NCI-H524 (cell line): Measurements from ENCODE around the gene FNDC1.
"Not testable (repeated sequence)": the region's sequence is repeated elsewhere in the genome, so short reads cannot be mapped to it uniquely, and the experiment has no call there.

ENCODE experiments used
- DNase-seq, 2 experiments: peaks; one replicate each; lab custom pipeline; 2025; lab: John Stamatoyannopoulos, UW

FNDC1 gene

DNA sequence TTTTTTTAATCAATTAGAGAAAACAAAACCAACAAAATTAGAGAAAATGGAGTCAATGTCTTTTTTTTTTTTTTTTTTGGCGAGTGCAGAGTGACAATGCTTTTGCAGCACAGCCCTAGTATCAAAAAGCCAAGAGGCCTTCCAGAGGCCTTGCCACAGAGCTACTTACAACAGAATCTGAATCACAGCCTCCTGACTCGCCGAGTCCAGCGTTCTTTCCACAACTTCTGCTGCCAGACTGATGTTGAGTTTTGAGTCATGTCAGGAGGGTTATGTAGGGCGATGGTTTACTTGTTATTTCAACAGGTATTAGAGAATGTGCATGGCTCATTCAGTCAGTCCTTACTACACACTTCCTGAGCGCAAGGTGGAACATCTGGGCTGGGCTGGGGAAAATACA lies 88.6 kb downstream of the FNDC1 start:
- no peak for DNase-seq

DNA sequence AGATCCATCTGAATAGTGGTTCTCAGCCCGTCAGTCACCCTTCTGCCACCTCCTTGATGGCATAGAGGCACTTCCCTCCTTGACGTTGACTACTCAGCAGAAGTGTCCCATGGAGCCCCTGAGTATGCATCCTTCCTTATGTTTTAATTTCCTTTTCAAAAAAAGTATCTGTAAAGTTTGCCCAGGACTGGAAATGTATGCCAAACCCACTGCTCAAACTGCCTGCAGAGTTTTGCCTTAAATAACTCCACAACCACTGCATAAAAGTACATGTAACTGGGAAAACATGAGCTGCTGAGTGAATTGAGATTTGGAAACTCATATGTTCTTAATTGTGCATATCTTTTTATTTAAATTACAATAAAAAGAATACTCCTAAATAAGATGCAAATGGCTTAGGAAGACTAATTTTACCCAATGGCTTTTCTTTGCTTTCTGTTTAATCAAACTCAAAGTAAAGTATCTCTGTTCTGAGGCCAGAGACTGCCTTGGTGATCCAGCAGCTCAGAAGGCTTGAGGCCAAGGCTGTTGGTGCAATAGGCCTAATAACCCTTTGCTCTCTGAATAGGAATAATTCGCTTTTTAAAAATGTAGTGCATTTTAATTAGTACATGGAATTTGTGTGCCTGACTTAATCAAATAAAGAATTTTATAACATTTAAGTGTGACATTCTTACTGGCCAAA lies 90.4 kb downstream of the FNDC1 start:
- DNase-seq = no peak

DNA sequence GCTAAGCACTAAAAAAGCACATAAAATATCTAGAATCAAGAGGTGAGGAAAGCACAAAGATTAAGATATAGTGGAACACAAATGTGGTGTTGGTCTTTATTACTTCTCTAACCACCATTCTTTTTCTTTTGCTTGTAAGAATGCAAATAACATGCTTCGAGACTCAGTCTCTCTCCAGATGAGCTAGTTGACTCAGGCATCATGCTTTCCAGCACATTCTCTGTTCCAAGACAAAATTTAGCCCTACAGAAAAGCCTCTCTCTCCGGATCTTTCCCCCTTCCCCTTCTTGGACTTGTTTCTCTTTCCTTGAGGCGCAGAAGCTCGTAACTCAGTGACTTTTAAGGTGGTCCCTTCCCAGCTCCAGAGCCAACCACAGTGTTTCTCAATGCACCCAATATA lies 91.0 kb downstream of the FNDC1 start:
- no peak for DNase-seq

DNA sequence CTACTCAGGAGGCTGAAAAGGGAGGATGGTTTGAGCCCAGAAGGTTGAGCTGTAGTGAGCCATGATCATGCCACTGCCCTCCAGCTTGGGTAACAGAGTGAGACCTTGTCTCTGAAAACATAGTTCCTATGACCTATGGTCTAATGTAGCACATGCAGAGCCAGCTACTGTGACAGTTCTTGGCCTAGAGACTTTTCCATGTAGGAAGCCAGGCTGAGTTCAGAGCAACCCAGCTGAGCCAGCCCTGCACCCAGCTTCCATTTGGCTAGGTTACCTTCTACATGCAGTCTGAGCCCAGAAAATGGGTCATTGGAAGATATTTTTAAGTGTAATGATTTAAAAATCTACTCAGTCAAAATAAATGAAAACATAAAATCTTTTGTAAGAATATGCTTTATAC lies 92.8 kb downstream of the FNDC1 start:
- no peak for DNase-seq

DNA sequence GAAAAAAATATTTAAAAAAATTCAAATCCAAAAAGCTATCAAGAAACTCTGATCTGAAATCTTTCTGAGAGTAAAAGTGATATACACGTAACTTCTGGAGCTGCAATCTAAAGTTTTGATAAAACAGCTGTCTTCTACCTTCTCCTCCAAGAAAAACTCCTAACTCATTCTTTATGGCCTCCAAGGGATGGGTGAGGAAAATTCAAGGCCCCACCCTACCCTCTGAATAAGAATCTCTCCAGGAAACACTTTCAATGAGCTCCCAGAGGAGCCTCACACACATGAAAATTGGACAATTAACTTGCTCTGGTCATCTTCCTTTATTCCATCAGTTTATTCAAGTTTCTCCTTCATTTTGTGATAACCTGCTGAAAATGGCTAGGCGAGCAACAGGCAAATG lies 93.4 kb downstream of the FNDC1 start:
- DNase-seq = no peak

DNA sequence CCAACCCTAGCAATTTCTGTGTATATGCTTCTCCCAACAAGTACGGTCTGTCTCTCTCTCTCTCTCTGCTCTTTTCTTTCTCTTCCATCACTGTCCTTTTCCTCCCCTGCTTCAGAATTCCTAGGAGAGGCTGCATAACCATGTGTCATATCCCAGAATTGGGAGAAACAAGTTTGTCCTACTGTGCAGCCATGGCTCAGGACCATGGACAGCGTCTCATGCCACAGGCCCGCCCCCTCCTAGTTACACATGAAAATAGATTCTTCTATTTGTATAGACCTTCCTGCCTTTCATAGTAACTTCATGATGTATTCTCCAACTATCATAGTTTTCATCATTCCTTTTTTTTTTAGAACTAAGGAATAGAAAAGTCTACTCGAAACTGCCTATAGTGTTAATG lies 98.0 kb downstream of the FNDC1 start:
- DNase-seq = no peak

DNA sequence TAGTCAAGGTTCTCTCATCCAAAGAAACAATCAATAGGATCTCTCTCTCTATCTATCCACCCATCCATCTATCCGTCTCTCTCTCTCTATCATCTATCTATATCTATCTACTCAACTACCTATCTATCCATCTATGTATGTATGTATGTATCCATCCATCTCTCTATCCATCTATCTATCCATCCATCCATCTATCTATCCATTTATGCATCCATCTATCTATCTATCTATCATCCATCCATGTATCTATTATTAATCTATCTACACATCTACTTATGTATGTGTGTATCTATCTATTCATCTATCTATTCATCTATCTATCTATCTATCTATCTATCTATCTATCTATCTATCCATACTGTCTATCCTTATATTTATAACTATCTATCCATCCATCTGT lies 99.3 kb downstream of the FNDC1 start:
- no peak for DNase-seq

DNA sequence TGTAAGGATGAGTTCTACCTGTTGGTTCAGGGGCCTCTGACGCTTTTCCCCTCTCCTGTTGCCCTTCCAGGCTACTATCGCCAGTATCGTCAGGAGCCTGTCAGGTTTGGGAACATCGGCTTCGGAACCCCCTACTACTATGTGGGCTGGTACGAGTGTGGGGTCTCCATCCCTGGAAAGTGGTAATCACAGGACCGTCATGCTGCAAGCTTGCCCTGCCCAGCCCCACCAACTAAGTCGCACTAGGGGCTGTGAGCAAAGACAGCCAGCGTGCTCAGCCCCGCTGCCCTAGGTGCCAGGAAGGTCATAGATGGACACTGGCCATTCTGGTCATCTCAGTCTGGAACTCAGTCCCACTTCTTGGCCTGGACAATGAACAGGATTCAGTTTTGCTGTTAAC lies 102.1 kb downstream of the FNDC1 start:
- no peak for DNase-seq

DNA sequence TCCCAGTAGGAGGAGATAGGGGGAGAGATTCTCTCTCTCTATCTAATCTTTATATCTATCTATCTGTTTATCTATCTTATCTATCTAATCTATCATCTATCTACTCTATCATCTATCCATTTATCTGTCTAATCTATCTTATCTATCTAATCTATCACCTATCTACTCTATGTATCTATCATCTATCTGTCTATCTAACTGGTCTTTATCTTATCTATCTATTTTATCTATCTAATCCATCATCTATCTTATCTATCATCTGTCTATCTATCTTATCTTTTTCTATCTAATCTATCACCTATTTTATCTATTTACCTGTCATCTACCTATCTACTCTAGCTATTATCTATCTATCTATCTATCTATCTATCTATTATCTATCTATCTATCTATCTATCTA lies 109.4 kb downstream of the FNDC1 start:
- DNase-seq = no peak

DNA sequence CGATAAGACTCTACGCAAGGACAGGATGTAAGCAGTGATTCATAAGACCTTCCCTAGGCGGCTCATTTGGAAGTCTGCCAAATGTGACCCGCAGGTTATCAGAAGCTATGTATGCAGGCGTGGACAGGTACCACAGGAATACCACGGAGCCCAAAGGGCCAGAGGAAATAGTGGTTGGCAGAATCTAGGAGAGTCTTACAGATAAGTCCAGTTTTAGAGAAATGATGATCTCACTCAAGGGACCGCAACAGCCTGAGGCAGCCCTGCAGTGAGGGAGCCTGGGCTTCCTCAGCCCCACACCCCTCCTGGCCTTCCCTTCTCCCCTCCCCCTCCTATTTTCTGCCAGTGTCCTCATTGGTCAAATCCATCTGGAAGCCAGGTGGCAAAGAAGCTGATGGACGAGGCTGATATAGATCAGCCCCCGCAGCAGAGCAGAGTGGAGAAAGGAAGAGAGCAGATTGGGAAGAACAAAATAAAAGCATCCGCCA lies 110.6 kb downstream of the FNDC1 start:
- DNase-seq = peak in 1 of 2 experiments; percentile 52

DNA sequence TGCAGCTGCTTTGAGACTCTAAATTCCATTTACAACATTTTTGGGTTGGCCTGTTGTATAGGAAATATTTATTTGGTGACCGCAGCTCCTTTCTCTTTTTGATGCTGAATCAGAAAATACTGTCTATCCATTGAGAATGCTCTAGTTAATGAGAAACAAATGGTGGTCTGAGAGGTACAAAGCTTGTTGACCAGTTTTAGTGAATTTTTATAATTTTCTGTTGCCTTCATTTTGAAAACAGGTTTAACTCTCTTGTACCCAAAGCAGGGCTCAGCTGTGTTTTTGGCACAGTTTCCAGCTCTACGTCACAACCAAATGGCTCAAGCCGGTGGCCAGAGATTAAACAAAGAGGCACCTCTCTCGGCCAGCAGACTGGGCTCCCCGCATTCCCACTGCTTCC lies 113.2 kb downstream of the FNDC1 start:
- no peak for DNase-seq

DNA sequence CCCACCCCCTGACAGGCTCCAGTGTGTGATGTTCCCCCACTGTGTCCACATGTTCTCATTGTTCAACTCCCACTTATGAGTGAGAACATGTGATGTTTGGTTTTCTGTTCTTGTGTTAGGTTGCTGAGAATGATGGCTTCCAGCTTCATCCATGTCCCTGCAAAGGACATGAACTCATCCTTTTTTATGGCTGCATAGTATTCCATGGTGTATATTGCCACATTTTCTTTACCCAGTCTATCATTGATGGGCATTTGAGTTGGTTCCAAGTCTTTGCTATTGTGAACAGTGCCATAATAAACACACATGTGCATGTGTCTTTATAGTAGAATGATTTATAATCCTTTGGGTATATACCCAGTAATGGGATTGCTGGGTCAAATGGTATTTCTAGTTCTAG lies 115.5 kb downstream of the FNDC1 start:
- DNase-seq = not testable (repeated sequence)

DNA sequence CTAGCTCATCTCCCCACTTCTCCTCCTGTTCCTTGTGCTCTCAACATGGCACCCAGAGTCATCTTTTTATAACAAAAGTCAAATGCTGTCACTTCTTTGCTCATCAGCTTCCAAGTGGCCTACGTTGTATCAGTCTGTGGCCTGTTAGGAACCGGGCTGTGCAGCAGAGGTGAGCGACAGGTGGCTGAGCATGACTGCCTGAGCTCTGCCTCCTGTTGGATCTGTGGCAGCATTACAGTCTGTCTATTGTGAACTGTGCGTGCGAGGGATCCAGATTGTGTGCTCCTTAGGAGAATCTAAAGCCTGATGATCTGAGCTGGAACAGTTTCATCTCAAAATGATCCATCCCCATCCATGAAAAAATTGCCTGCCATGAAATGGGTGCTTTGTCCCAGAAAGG lies 129.6 kb downstream of the FNDC1 start:
- no peak for DNase-seq

DNA sequence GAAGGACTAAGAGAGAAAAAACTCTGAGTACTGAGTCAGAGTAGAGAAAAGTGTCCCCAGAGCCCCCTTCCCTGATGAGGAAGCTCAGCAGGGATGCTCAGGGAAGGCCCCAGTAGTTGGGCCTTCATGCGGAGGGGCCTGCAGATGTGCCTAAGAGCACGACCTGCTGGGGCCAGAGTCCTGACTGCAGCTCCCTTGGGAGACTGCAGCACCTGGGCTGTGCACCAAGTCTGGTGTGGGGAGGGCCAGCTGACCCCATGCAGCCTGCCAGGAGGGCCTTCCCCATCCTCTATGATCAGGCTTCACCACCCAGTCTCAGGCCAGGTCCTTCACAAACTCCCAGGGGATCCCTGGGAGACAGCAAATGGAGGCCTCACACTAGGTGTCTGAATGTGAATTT lies 130.4 kb downstream of the FNDC1 start:
- no peak for DNase-seq

DNA sequence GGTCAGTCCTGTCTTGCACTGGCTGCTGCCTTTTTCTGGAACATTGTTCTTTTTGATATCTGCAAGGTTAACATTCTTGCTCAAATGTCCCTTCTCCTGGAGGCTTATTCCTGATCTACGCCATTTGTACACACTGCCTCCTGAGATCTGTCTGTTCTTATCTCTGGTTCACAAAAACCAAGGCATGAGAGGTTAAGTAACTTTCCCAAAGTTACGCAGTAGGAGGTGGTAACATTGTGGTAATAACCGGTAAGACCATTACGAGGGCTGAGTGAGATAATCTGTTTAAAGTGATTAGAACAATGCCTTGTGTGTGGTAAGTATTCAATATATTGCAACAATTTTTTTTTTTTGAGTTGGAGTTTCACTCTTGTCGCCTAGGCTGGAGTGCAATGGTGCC lies 132.1 kb downstream of the FNDC1 start:
- DNase-seq = no peak

DNA sequence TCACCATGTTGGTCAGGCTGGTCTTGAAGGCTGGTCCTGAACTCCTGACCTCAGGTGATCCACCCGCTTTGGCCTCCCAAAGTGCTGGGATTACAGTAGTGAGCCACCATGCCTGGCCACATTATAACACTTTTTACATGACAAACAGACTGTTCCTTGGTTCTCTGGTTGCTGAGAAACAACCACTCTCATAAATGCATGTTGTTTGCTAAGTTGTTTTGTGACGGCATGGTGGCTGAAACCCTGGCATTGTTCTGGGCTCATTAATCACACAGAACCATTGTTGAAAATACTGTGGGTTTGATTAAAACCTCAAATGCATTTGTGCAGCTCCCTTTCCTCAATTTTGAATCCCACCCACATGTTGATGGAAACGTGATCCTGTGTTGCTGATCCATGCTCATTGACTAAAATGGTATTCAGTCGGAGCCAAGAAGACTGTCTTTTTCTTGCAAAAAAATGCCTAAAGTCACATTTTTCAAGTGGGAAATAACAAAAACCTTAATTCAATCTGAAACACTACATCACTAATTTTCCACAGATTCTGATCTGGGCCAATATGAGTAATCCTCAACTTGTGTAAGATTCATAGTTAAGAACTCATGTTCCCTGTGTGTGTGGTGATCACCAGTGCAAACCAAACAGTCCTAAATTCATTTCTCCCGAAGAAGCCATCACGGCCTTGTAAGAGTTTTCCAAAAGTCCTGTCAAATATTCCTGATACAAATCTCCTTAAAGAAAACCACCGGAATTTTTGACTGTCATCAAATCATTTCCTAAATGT lies 132.8 kb downstream of the FNDC1 start:
- DNase-seq = no peak

DNA sequence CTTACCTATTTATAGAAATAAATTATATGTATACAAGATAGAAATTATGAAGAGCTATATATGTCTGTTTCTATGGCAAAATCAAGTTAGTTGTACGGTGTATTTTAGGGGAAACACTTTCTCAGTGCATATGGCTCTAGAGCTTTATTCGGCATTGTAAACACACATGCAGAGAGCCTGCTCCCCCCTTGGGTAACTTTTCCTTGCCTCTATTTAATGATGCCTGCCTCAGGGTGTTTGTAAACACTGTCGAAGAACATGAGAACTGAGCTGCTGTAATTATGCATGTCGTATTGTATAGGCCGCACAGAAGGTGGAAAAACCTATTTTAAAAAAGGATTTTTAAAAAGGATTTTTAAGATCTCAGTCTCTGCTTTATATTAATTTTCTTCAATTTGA lies 133.4 kb downstream of the FNDC1 start:
- DNase-seq = no peak

DNA sequence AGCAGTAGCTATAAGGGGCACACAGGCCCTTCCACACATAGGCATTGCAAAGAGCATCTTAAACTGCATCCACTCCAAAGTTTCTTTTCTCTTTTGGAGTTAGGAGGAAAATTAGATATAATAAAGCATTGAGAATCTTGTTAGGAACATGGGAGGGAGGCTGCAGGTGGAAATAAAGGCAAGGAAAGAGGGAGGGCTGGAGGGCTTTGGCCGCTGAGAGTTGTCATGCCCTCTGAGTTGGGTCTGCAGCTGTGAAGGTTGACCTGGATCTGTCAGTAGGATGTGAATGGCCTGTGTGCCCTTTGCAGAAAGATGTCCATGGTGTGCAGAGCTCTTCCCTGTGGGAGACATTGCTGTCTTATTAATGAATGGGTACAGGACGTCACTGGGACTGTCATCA lies 134.0 kb downstream of the FNDC1 start:
- no peak for DNase-seq

DNA sequence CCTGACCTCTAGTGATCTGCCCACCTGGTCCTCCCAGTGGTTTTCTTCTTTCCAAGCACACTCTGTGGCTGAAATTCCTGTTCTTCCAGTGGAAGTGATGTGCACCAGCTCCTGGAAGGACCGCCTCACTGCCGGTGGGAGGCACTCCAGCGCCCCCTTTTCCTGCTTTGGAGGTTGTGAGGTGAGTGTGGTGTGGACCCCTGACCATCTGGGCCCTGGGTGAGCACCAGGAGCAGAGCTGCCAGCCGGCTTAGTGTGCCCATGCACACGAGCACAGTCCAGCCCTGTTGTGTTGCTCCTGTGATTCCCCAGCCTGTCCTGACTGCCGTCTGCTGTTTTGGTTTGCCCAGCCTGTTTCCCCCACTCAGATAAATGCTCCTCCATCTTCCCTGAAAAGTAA lies 134.6 kb downstream of the FNDC1 start:
- no peak for DNase-seq

DNA sequence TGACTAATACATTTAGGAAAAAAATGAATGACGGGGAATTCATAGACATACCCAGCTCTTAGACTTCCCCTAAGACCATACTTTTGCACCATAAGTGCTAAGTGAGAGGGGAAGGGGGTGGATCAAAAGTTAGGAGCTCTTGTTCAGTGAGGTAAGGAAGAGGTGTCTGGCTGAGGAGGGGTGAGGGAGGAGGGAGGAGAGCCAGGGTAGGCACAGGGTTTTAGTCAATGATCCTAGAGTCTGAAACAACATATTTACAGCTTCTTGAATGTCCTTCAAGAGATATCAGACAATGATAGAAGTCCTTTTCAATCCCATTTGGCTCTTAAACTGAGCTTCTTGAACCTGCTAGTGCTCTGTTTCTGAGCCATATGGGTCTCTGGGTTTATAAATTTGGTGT lies 135.4 kb downstream of the FNDC1 start:
- DNase-seq = no peak

DNA sequence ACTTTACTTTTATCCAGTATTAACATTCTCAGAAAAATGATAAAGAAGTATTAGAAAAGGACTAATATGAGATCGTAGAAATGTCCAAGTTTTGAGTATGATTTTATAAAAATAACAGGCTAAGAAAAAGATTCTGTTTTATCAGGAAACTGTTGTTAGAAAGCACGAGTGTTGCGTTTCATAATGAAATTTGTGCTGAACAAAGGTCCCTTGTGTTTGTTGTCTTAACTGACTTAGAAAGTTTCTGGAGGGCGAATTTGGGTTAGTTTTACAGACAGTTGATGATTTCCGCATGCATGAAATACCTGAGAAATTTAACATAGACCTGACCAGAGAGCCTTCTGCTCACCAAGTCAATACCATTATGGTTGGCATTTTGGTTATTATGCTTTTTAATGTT lies 136.0 kb downstream of the FNDC1 start:
- DNase-seq = no peak

DNA sequence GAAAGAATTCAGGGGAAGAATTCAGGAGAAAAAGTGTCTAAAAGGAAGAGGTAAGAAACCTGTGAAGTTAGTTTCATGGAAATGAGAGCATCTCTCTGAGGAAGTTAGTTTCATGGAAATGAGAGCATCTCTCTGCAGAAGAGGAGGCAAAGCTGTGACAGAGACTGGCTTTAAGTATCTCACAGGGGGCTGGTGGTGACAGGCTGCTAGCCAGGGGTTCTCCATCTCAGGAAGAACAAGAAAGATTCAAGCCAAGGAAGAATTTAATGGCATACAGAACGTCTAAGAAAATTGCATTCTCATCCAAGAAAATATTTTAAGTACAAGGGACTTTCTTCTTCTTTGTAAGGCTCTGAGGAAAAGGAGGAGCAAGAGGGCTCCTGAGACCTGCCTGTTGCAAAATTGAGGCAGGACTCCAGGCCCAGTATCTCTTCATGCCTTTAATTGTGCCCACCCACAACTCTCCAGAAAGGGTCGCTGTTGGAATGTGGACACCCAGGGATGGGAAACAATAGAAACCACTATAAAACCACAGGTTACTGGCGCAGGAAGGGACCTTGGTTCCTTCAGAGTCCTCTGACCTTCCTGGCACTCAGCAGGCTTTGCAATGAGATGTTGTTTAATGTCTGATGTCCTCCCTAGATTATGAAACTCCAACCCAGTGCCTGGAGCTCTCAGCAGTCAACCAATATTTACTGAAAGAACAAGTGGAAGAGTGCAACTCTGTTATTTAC lies 136.8 kb downstream of the FNDC1 start:
- DNase-seq = no peak

DNA sequence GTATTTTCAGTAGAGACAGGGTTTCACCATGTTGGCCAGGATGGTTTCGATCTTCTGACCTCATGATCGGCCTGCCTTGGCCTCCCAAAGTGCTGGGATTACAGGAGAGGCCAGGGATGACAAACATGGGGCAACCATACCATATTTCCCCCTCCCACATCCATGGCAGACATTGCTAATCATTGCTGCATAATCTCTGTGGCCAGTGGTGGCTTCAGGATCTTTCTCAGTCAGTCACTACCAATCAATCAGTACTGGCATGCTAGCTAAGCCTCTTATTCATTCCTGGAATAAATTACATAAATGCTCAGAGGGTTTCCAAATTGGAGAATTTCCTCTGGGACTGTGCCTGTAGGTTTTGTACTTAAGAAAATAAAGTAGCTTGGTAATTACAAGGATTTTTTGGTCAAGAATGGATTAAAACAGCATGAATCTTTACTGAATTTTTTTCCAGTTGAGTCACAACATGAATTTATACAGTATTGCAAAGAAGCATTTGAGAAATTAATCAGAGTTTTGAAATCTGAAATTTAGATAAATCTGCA lies 138.1 kb downstream of the FNDC1 start:
- DNase-seq = no peak
